ENCODE measurements around the gene TMEM63B.
"Not testable (repeated sequence)": the region's sequence is repeated elsewhere in the genome, so short reads cannot be mapped to it uniquely, and the experiment has no call there.

The TMEM63B gene

DNA sequence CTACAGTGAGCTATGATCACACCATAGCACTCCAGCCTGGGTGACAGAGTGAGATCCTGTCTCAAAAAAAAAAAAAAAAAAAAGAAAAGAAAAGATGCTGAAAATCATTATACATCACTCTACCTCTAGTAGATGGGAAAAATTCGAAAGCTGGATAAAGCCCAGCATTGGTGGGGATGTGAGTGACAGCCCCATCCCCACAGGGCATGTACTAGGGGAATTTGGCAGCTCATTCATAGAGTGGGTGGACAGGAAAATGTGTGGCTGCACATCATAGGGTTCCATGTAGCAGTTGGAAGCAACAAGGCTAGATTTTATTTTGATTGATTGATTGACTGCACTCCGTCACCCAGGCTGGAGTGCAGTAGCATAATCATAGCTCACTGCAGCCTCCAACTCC, 42.1 kb upstream of the TMEM63B start:
- Histone ChIP-seq H3K36me3 (ENCODE audit: control insufficient read depth in 2 of 2, insufficient read depth in 2 of 2, low read length in 2 of 2) (no peaks in the 10 kb centered on the region), H3K4me3 (ENCODE audit: low read length in 2 of 2) (no peak overlapping the region), H3K9ac (ENCODE audit: low read depth in 1 of 2, low read length in 2 of 2) (no peak overlapping the region), H3K27me3 (ENCODE audit: control insufficient read depth in 2 of 2, insufficient read depth in 2 of 2, low read length in 2 of 2) (no peaks in the 10 kb centered on the region), H3K27ac (ENCODE audit: low read depth in 2 of 2, low read length in 2 of 2) (no peak overlapping the region), H3K4me1 (ENCODE audit: control insufficient read depth in 2 of 2, insufficient read depth in 2 of 2, low read length in 2 of 2) (peaks cover 0 to 3% of the 10 kb centered on the region in 2 donors), H3K9me3 (ENCODE audit: control insufficient read depth in 2 of 2, low read length in 2 of 2) (no peaks in the 10 kb centered on the region)

DNA sequence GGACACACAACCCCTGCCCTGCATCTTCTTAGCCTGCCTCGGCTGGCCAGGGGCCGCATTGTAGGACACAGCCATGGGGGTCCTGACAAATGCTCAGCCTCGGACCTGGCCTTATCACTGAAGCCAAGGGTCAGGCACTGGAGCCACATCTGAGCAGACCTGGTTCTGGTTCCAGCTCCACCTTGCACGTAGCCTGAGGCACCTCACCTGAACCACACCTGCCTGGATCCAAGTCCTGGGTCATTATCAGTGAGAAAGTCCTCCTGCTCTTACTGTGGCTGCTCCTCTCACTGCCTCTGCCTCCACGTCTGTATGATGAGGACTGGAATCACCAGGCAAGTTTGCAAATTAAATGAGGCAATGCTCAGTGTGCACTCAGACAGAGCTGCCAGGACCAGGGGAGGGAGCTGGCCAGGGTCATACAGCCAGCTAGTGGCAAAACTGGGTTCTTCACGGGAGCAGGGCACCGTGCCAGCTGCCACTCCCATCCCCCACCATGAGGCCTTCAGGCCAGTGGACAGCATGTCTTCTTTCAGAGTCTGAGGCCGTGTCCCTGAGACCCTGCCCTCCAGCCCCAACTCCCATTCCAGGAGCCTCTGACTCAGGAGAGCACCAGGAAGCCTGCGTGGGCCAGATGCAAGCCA, 40.3 kb upstream of the TMEM63B start:
- Histone ChIP-seq H3K4me1 (ENCODE audit: control insufficient read depth in 2 of 2, insufficient read depth in 2 of 2, low read length in 2 of 2) (peaks cover 0 to 3% of the 10 kb centered on the region in 2 donors), H3K4me3 (ENCODE audit: low read length in 2 of 2) (no peak overlapping the region), H3K9ac (ENCODE audit: low read depth in 1 of 2, low read length in 2 of 2) (no peak overlapping the region), H3K27me3 (ENCODE audit: control insufficient read depth in 2 of 2, insufficient read depth in 2 of 2, low read length in 2 of 2) (no peaks in the 10 kb centered on the region), H3K36me3 (ENCODE audit: control insufficient read depth in 2 of 2, insufficient read depth in 2 of 2, low read length in 2 of 2) (no peaks in the 10 kb centered on the region), H3K27ac (ENCODE audit: low read depth in 2 of 2, low read length in 2 of 2) (no peak overlapping the region), H3K9me3 (ENCODE audit: control insufficient read depth in 2 of 2, low read length in 2 of 2) (no peaks in the 10 kb centered on the region)

DNA sequence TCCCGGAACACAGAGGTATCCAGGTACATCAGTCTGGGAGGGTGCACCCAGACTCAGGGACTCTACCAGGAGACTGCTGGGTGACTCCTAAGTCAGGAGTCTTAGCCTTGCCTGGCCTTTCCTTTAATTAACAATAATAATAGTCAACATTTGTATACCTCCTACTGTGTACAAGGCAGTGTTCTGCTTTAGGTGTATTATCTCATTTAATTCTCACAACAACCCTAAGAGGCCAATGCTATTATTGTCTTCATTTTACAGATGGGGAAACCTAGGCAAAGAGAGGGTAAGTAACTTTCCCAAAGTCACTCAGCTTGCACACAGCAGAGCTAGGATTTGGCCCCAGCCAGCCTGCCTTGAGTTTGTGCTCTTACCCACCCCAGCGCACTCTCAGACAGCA, 39.7 kb upstream of the TMEM63B start:
- Histone ChIP-seq H3K9ac (ENCODE audit: low read depth in 1 of 2, low read length in 2 of 2) (no peak overlapping the region), H3K27ac (ENCODE audit: low read depth in 2 of 2, low read length in 2 of 2) (no peak overlapping the region), H3K4me3 (ENCODE audit: low read length in 2 of 2) (no peak overlapping the region), H3K27me3 (ENCODE audit: control insufficient read depth in 2 of 2, insufficient read depth in 2 of 2, low read length in 2 of 2) (no peaks in the 10 kb centered on the region), H3K9me3 (ENCODE audit: control insufficient read depth in 2 of 2, low read length in 2 of 2) (no peaks in the 10 kb centered on the region), H3K4me1 (ENCODE audit: control insufficient read depth in 2 of 2, insufficient read depth in 2 of 2, low read length in 2 of 2) (peaks cover 0 to 3% of the 10 kb centered on the region in 2 donors), H3K36me3 (ENCODE audit: control insufficient read depth in 2 of 2, insufficient read depth in 2 of 2, low read length in 2 of 2) (no peaks in the 10 kb centered on the region)

- Histone ChIP-seq H3K9ac (ENCODE audit: low read depth in 1 of 2, low read length in 2 of 2) (no peak overlapping the region), H3K27ac (ENCODE audit: low read depth in 2 of 2, low read length in 2 of 2) (no peak overlapping the region), H3K4me1 (ENCODE audit: control insufficient read depth in 2 of 2, insufficient read depth in 2 of 2, low read length in 2 of 2) (peaks cover 0 to 3% of the 10 kb centered on the region in 2 donors), H3K4me3 (ENCODE audit: low read length in 2 of 2) (no peak overlapping the region), H3K9me3 (ENCODE audit: control insufficient read depth in 2 of 2, low read length in 2 of 2) (no peaks in the 10 kb centered on the region), H3K36me3 (ENCODE audit: control insufficient read depth in 2 of 2, insufficient read depth in 2 of 2, low read length in 2 of 2) (no peaks in the 10 kb centered on the region), H3K27me3 (ENCODE audit: control insufficient read depth in 2 of 2, insufficient read depth in 2 of 2, low read length in 2 of 2) (no peaks in the 10 kb centered on the region)
These were observed 38.3 kb upstream of the TMEM63B start for GRCh38 chr6:44088827-44089590.

DNA sequence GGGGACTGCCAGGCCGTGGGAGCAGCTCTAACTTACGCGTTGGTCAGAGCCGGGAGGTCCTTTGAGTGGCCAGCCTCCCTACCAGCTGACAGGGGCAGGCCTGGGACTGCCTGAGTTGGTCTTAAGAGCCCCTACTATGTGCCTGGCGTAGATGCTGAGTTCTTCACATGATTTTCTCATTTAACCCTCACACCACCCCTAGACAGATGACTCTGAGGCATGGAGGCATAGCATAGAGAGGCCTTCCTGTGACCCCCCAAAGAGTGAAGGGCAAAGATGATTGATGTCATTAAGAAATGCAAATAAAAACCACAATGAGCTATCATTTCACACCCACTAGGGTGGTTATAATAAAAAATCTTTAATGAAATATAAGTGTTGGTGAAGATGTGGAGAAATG, 36.9 kb upstream of the TMEM63B start:
- H3K27me3 ChIP-seq (ENCODE audit: control insufficient read depth in 2 of 2, insufficient read depth in 2 of 2, low read length in 2 of 2), result no peaks in the 10 kb centered on the region
- no peaks in the 10 kb centered on the region for H3K9me3 ChIP-seq (ENCODE audit: control insufficient read depth in 2 of 2, low read length in 2 of 2)
- H3K27ac ChIP-seq (ENCODE audit: low read depth in 2 of 2, low read length in 2 of 2), result no peak overlapping the region
- no peak overlapping the region for H3K9ac ChIP-seq (ENCODE audit: low read depth in 1 of 2, low read length in 2 of 2)
- H3K4me3 ChIP-seq (ENCODE audit: low read length in 2 of 2), result no peak overlapping the region
- no peaks in the 10 kb centered on the region for H3K36me3 ChIP-seq (ENCODE audit: control insufficient read depth in 2 of 2, insufficient read depth in 2 of 2, low read length in 2 of 2)
- H3K4me1 ChIP-seq (ENCODE audit: control insufficient read depth in 2 of 2, insufficient read depth in 2 of 2, low read length in 2 of 2), result peaks cover 5 to 14% of the 10 kb centered on the region in 2 donors

DNA sequence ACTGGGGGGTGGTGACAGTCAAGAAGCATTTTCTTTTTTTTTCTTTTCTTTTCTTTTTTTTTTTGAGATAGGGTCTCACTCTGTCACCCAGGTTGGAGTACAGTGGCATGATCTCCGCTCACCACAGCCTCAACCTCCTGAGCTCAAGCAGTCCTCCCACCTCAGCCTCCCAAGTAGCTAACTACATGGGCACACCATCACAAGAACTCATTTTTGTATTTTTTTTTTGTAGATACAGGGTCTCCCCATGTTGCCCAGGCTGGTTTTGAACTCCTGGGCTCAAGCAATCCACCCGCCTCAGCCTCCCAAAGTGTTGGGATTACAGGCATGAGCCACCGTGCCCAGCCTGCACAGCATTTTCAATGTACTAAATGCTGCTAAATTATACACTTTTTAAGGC, 36.0 kb upstream of the TMEM63B start:
- H3K9me3 ChIP-seq (ENCODE audit: control insufficient read depth in 2 of 2, low read length in 2 of 2); H3K27ac ChIP-seq (ENCODE audit: low read depth in 2 of 2, low read length in 2 of 2); H3K27me3 ChIP-seq (ENCODE audit: control insufficient read depth in 2 of 2, insufficient read depth in 2 of 2, low read length in 2 of 2); H3K9ac ChIP-seq (ENCODE audit: low read depth in 1 of 2, low read length in 2 of 2); H3K4me3 ChIP-seq (ENCODE audit: low read length in 2 of 2); H3K36me3 ChIP-seq (ENCODE audit: control insufficient read depth in 2 of 2, insufficient read depth in 2 of 2, low read length in 2 of 2): not testable (repeated sequence)
- H3K4me1 ChIP-seq (ENCODE audit: control insufficient read depth in 2 of 2, insufficient read depth in 2 of 2, low read length in 2 of 2), result peaks cover 5 to 14% of the 10 kb centered on the region in 2 donors

GRCh38 chr6:44091981-44092884, 35.1 kb upstream of the TMEM63B start:
- Histone ChIP-seq H3K36me3 (ENCODE audit: control insufficient read depth in 2 of 2, insufficient read depth in 2 of 2, low read length in 2 of 2) (no peaks in the 10 kb centered on the region), H3K9ac (ENCODE audit: low read depth in 1 of 2, low read length in 2 of 2) (no peak overlapping the region), H3K27ac (ENCODE audit: low read depth in 2 of 2, low read length in 2 of 2) (no peak overlapping the region)

GRCh38 chr6:44093066-44093465, 34.3 kb upstream of the TMEM63B start:
- Histone ChIP-seq H3K4me3 (ENCODE audit: low read length in 2 of 2) (no peak overlapping the region), H3K9me3 (ENCODE audit: control insufficient read depth in 2 of 2, low read length in 2 of 2) (no peaks in the 10 kb centered on the region), H3K36me3 (ENCODE audit: control insufficient read depth in 2 of 2, insufficient read depth in 2 of 2, low read length in 2 of 2) (no peaks in the 10 kb centered on the region), H3K27me3 (ENCODE audit: control insufficient read depth in 2 of 2, insufficient read depth in 2 of 2, low read length in 2 of 2) (no peaks in the 10 kb centered on the region), H3K9ac (ENCODE audit: low read depth in 1 of 2, low read length in 2 of 2) (no peak overlapping the region), H3K4me1 (ENCODE audit: control insufficient read depth in 2 of 2, insufficient read depth in 2 of 2, low read length in 2 of 2) (peaks cover 5 to 12% of the 10 kb centered on the region in 2 donors), H3K27ac (ENCODE audit: low read depth in 2 of 2, low read length in 2 of 2) (no peak overlapping the region)

More at GRCh38 chr6:44091981-44092884, 35.1 kb upstream of the TMEM63B start:
- H3K4me3 ChIP-seq (ENCODE audit: low read length in 2 of 2), result no peak overlapping the region
- H3K27me3 ChIP-seq (ENCODE audit: control insufficient read depth in 2 of 2, insufficient read depth in 2 of 2, low read length in 2 of 2), result no peaks in the 10 kb centered on the region
- H3K9me3 ChIP-seq (ENCODE audit: control insufficient read depth in 2 of 2, low read length in 2 of 2), result no peaks in the 10 kb centered on the region
- H3K4me1 ChIP-seq (ENCODE audit: control insufficient read depth in 2 of 2, insufficient read depth in 2 of 2, low read length in 2 of 2), result peaks cover 5 to 12% of the 10 kb centered on the region in 2 donors

DNA sequence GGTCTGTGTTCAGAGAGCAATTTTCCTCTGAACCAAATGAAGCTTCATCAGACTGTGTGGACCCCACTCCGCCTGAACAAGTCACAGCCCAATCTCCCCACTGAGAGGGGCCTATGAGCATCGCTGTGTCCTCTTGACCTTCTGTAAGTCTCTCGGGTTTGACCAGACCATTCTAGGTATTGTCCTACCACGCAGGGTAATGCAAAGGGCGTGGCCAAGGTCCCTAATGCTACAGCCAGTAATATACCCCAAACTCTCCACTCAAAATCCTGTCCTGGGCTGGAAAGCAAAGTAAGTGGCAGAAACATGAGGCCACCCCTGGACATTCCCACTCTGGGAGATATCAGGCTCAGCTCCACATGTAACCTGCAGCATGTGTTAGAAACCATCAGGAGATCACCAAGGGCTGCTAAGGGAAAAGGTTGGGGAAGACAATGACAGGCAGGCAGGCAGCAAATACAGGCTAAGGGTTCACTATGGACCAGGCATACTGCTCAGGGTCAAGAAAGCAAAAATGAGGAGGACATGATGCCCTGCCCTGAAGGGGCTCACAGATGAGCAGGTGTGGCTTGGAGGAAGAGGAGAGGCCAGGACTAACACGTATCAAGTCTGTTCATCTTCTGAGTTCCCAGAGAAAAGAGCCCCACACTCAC, 33.5 kb upstream of the TMEM63B start:
- Histone ChIP-seq H3K36me3 (ENCODE audit: control insufficient read depth in 2 of 2, insufficient read depth in 2 of 2, low read length in 2 of 2) (no peaks in the 10 kb centered on the region), H3K9ac (ENCODE audit: low read depth in 1 of 2, low read length in 2 of 2) (no peak overlapping the region), H3K27ac (ENCODE audit: low read depth in 2 of 2, low read length in 2 of 2) (no peak overlapping the region), H3K4me1 (ENCODE audit: control insufficient read depth in 2 of 2, insufficient read depth in 2 of 2, low read length in 2 of 2) (peaks cover 5 to 12% of the 10 kb centered on the region in 2 donors), H3K27me3 (ENCODE audit: control insufficient read depth in 2 of 2, insufficient read depth in 2 of 2, low read length in 2 of 2) (no peaks in the 10 kb centered on the region), H3K4me3 (ENCODE audit: low read length in 2 of 2) (no peak overlapping the region), H3K9me3 (ENCODE audit: control insufficient read depth in 2 of 2, low read length in 2 of 2) (no peaks in the 10 kb centered on the region)
